AG10803 (cell line): ENCODE measurements around the gene GNAQ.
A peak's percentile ranks its signal among the peaks of the same experiment; 100 is the strongest.

Source experiments
- DNase-seq: peaks from one replicate; pipeline ENCODE4 v3.0.0; 2010; ENCODE audit warnings: low read depth
- H3K4me3 ChIP-seq: 2 replicates; pipeline ENCODE4 v1.5.1; 2011; ENCODE audit warnings: mild to moderate bottlenecking, low read length, control low read depth
- TF ChIP-seq, protein P1 (sequence below): conservative IDR thresholded peaks from 2 replicates; pipeline ENCODE4 v1.5.1; 2011; ENCODE audit warnings: mild to moderate bottlenecking, low read length, control low read depth, inconsistent platforms

GNAQ gene

DNA sequence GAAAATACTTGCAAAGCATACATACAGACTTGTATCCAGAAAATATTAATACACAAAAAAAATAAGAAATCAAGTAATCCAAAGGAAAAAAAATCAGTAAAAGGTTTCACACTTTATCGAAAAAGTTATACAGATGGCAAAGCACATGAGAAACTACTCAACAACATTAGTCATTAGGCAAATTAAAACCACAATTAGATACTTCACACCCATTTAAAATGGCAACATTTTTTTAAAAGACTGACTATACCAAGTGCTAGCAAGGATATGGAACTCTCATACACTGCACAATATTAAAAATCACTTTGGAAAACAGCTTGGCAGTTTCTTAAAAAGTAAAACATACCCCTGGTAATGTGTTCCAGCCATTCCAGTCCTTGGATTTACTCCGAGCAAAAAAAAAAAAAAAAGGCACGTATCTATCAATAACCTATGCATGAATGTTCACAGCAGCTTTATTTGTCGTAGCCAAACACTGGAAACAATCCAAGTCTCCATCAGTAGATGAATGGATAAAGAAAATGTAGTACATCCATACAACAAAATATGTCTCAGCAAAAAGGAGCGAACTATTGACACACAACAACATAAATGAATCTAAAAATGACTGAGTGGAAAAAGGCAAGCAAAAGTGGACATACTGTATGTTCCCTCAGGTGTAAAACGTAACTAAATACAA lies 66.0 kb downstream of the GNAQ start:
- TF ChIP-seq, protein P1, sequence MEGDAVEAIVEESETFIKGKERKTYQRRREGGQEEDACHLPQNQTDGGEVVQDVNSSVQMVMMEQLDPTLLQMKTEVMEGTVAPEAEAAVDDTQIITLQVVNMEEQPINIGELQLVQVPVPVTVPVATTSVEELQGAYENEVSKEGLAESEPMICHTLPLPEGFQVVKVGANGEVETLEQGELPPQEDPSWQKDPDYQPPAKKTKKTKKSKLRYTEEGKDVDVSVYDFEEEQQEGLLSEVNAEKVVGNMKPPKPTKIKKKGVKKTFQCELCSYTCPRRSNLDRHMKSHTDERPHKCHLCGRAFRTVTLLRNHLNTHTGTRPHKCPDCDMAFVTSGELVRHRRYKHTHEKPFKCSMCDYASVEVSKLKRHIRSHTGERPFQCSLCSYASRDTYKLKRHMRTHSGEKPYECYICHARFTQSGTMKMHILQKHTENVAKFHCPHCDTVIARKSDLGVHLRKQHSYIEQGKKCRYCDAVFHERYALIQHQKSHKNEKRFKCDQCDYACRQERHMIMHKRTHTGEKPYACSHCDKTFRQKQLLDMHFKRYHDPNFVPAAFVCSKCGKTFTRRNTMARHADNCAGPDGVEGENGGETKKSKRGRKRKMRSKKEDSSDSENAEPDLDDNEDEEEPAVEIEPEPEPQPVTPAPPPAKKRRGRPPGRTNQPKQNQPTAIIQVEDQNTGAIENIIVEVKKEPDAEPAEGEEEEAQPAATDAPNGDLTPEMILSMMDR, result no peak
- no peak for DNase-seq
- H3K4me3 ChIP-seq, result no peak overlapping the region

DNA sequence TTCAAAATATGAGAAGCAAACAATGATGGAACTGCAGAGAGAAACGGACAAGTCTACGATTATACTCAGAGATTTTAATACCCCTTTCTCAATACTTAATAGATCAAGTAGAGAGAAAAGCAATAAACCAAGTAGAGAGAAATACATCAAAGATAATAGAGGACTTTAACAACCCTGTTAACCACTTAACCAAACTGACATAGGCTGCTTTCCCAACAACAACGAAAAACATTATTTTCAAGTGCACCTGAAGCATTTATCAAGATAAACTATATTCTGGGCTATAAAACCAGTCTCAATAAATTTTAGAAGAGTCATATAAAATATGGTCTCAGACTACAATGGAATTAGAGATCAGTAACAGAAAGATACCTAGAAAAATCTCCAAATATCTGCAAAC lies 67.4 kb downstream of the GNAQ start:
- no peak for DNase-seq
- TF ChIP-seq, protein P1, result no peak
- no peak overlapping the region for H3K4me3 ChIP-seq

DNA sequence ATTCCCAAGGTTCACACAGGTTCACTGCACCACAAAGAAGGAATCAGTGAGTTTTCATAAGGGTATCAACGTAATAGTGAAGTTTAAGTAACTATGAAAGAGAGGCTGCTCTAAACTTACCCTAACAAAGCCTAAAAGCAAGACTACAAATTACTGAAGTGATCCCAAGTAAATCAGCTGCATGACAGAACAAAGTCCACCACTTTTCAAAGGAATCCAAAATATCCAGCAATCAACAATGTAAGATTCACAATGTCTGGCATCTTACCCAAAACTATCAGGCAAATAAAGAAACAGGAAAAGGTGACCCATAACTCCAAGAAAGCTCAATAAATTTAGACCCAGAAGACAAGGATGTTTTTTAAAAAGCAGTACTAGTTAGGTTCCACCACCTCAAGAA lies 70.1 kb downstream of the GNAQ start:
- H3K4me3 ChIP-seq, result no peak overlapping the region
- TF ChIP-seq, protein P1, result no peak
- DNase-seq, result peak; percentile 58

DNA sequence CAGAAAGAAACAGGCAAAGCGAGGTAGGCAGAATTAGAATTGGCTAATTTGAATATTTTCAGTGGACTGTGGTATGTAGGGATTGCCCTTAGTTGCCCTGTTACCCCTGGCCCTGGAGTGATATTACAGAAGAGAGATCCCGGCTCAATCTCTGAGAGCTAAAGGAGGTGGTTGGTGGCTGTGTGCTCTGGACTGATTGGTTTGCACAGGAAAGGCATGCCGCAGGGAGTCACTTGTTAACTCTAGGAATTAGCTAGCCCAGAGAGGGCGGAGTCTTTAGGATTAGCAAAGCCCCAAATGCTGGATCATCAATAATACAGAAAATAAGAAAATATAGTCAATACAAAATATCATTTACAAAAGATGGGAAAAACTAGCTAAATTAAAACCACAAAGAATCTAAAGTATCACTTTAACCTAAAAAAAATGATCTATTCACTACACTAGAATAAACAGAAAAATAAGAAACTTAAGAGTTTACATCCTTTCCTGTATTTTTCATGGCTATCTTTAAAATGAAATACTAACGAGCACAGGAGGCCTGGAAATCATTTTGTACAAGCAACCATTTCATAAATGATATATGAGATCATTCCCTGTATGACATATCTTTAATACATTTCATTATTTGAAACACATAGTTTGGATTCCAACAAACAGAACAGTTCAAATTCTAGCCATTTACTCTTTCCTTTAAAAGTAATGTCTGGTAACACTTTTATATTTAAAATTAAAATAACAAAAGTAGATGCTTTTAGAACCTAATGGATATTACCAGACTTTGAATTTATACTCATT lies 71.1 kb downstream of the GNAQ start:
- no peak overlapping the region for H3K4me3 ChIP-seq
- TF ChIP-seq, protein P1, result no peak
- DNase-seq, result no peak

DNA sequence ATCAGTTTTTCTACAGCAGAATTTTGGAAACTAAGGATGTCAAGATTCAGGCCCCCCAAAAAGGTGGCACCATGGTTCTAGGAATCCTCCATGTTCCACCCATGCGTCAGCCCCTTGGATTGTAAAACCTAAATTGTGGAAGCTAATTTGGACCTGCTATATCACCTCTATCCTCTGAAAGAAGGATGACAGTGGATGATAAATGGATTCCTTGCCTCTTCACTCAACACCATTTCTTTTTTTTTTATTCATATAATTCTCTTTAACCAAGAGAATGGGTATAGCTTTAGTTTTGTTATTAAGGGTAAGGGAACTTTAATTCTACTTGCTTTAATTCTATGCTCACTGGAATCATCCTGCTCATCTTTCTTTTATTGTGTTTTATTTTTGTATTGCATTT lies 71.8 kb downstream of the GNAQ start:
- TF ChIP-seq, protein P1, result no peak
- DNase-seq, result no peak
- H3K4me3 ChIP-seq, result no peak overlapping the region

DNA sequence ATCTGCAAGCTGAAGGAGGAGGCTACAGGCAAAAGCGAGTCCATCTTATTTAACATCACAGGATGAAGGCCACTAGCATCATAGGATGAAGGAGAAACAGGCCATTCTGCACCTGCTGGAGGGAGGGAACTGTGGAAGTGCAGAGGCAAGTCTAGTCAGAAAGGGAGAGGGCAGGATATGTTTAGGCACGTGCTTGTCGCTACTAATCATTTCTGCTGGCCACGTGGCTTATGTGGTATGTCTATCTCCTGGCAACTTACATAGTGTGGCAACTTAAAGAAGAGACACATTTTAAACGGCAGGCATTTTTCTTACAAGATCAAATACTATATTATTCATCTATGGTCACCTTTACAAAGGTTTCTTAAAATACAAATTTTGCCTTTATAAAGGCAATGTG lies 74.0 kb downstream of the GNAQ start:
- no peak overlapping the region for H3K4me3 ChIP-seq
- no peak for DNase-seq
- TF ChIP-seq, protein P1, result no peak

DNA sequence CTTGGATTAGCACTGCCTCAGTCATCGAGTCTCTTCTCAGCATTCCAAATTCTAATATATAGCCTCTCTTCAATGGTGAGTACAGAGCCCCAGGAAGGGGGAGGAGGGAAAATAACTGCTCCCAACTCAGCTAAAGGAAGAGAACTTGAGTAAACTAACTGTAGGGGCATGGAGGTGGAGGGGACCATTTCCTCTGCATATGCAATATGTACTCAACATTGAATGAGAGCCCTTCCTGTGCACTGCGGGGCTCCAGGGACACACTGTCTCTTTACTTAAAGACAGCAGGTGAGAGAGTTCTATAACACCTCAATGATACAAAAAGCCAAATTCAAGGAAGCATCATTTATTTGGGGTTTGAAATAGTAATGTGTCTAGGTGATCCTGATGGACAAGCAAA lies 75.1 kb downstream of the GNAQ start:
- no peak for DNase-seq
- TF ChIP-seq, protein P1, result no peak

More for the DNA sequence above, 75.1 kb downstream of the GNAQ start:
- H3K4me3 ChIP-seq, result no peak overlapping the region
